ENCODE measurements around the gene ACOX1.

Gene ACOX1

GRCh38 chr17:75901727-75902126, 77.2 kb downstream of the ACOX1 start:
- no peak for DNase-seq
- Histone ChIP-seq H3K4me1 (ENCODE audit: low read length) (peaks cover 4% of the 10 kb centered on the region; the same call in 1 of the 2 replicates), H3K4me2 (ENCODE audit: low read depth, low read length) (no peak overlapping the region), H3K9me2 (replicated peaks; ENCODE audit: insufficient read depth, low read length) (no peaks in the 10 kb centered on the region), H3F3A (ENCODE audit: insufficient read depth, low read length) (peaks cover 12% of the 10 kb centered on the region), H3K27ac (ENCODE audit: low read length) (no peak overlapping the region), H3K36me3 (replicated peaks; ENCODE audit: insufficient read depth, low read length) (no peaks in the 10 kb centered on the region), H3K27me3 (replicated peaks; ENCODE audit: insufficient read depth, low read length) (no peaks in the 10 kb centered on the region), H2AFZ (ENCODE audit: low read length) (no peak overlapping the region), H3K4me3 (ENCODE audit: low read length) (no peak overlapping the region), H3K9me3 (replicated peaks; ENCODE audit: insufficient read depth, low read length) (no peaks in the 10 kb centered on the region), H4K20me1 (ENCODE audit: insufficient read depth, low read length) (no peaks in the 10 kb centered on the region), H3K79me2 (ENCODE audit: low read length) (peaks cover 30% of the 10 kb centered on the region), H3K9ac (ENCODE audit: low read length) (no peak overlapping the region)
- TF ChIP-seq CTCF (IDR thresholded peaks at IDR 0.05; ENCODE audit: low read length) (no peak), EZH2 (optimal IDR thresholded peaks at IDR 0.05; ENCODE audit: low read depth, low read length) (no peak), EZH2phosphoT487 (IDR thresholded peaks at IDR 0.05; ENCODE audit: low read length) (no peak)

- TF ChIP-seq CTCF (IDR thresholded peaks at IDR 0.05; ENCODE audit: low read length): no peak
- TF ChIP-seq EZH2 (optimal IDR thresholded peaks at IDR 0.05; ENCODE audit: low read depth, low read length): no peak
- TF ChIP-seq EZH2phosphoT487 (IDR thresholded peaks at IDR 0.05; ENCODE audit: low read length): no peak
Measured at GRCh38 chr17:75900691-75901533, 78.1 kb downstream of the ACOX1 start.

GRCh38 chr17:75899767-75900468, 79.0 kb downstream of the ACOX1 start:
- Histone ChIP-seq H4K20me1 (ENCODE audit: insufficient read depth, low read length) (no peaks in the 10 kb centered on the region), H3K4me1 (ENCODE audit: low read length) (peaks cover 6% of the 10 kb centered on the region), H3K27ac (ENCODE audit: low read length) (no peak overlapping the region), H3K4me3 (ENCODE audit: low read length) (no peak overlapping the region), H3K9ac (ENCODE audit: low read length) (no peak overlapping the region), H3K36me3 (replicated peaks; ENCODE audit: insufficient read depth, low read length) (no peaks in the 10 kb centered on the region), H3K79me2 (ENCODE audit: low read length) (peaks cover 45% of the 10 kb centered on the region), H3K9me2 (replicated peaks; ENCODE audit: insufficient read depth, low read length) (no peaks in the 10 kb centered on the region), H3K4me2 (ENCODE audit: low read depth, low read length) (no peak overlapping the region), H3K27me3 (replicated peaks; ENCODE audit: insufficient read depth, low read length) (no peaks in the 10 kb centered on the region), H3K9me3 (replicated peaks; ENCODE audit: insufficient read depth, low read length) (no peaks in the 10 kb centered on the region), H2AFZ (ENCODE audit: low read length) (no peak overlapping the region), H3F3A (ENCODE audit: insufficient read depth, low read length) (peaks cover 12% of the 10 kb centered on the region)
- TF ChIP-seq EZH2 (optimal IDR thresholded peaks at IDR 0.05; ENCODE audit: low read depth, low read length) (no peak), CTCF (IDR thresholded peaks at IDR 0.05; ENCODE audit: low read length) (no peak), EZH2phosphoT487 (IDR thresholded peaks at IDR 0.05; ENCODE audit: low read length) (no peak)
- DNase-seq: no peak

More at GRCh38 chr17:75900691-75901533, 78.1 kb downstream of the ACOX1 start:
- Histone ChIP-seq H4K20me1 (ENCODE audit: insufficient read depth, low read length) (no peaks in the 10 kb centered on the region), H3K9ac (ENCODE audit: low read length) (no peak overlapping the region), H3K9me3 (replicated peaks; ENCODE audit: insufficient read depth, low read length) (no peaks in the 10 kb centered on the region), H2AFZ (ENCODE audit: low read length) (no peak overlapping the region), H3F3A (ENCODE audit: insufficient read depth, low read length) (peaks cover 12% of the 10 kb centered on the region), H3K27ac (ENCODE audit: low read length) (no peak overlapping the region), H3K9me2 (replicated peaks; ENCODE audit: insufficient read depth, low read length) (no peaks in the 10 kb centered on the region), H3K79me2 (ENCODE audit: low read length) (peaks cover 35% of the 10 kb centered on the region), H3K27me3 (replicated peaks; ENCODE audit: insufficient read depth, low read length) (no peaks in the 10 kb centered on the region), H3K4me2 (ENCODE audit: low read depth, low read length) (no peak overlapping the region), H3K36me3 (replicated peaks; ENCODE audit: insufficient read depth, low read length) (no peaks in the 10 kb centered on the region), H3K4me3 (ENCODE audit: low read length) (no peak overlapping the region), H3K4me1 (ENCODE audit: low read length) (no peaks in the 10 kb centered on the region)
- no peak for DNase-seq

Measured in MM.1S (cell line).